ENCODE measurements around the gene RIC3. TPM values are rescaled to one million over a fixed set of nuclear protein-coding genes. Genes with fewer than 3 reads are reported as not detected.

The RIC3 gene
- total and polyA plus RNA-seq, 5 donors, result 10.0 to 20.2 (median 16.6) TPM

GRCh38 chr11:8087756-8088155 lies 81.1 kb downstream of the RIC3 start:
- 83% methylated on average over 3 of the region's 3 CpGs for WGBS
- ATAC-seq (no peak), DNase-seq (no peak)
- H3K4me3 ChIP-seq (ENCODE audit: low read length), result no peak overlapping the region
- H3K4me1 ChIP-seq (ENCODE audit: control insufficient read depth, insufficient read depth, low read length), result peaks cover 18% of the 10 kb centered on the region
- no peaks in the 10 kb centered on the region for H3K27me3 ChIP-seq (ENCODE audit: control insufficient read depth, insufficient read depth)
- H3K27ac ChIP-seq (ENCODE audit: low read length), result no peak overlapping the region
- no peaks in the 10 kb centered on the region for H3K9me3 ChIP-seq (ENCODE audit: control insufficient read depth, low read length)
- intact Hi-C loops (cut with DNase I), result no loop called here

- intact Hi-C loops (cut with DNase I), result no loop called here
- peaks cover 18% of the 10 kb centered on the region for H3K4me1 ChIP-seq (ENCODE audit: control insufficient read depth, insufficient read depth, low read length)
- 94% methylated on average over 4 of the region's 4 CpGs for WGBS
- no peak for DNase-seq
- ATAC-seq, result no peak
- no peak overlapping the region for H3K4me3 ChIP-seq (ENCODE audit: low read length)
- no peaks in the 10 kb centered on the region for H3K27me3 ChIP-seq (ENCODE audit: control insufficient read depth, insufficient read depth)
- no peak overlapping the region for H3K27ac ChIP-seq (ENCODE audit: low read length)
- H3K9me3 ChIP-seq (ENCODE audit: control insufficient read depth, low read length), result no peaks in the 10 kb centered on the region
These were observed 81.6 kb downstream of the RIC3 start for GRCh38 chr11:8087185-8087584.

GRCh38 chr11:8086571-8086970 lies 82.3 kb downstream of the RIC3 start:
- H3K4me1 ChIP-seq (ENCODE audit: control insufficient read depth, insufficient read depth, low read length), result peaks cover 20% of the 10 kb centered on the region
- no peak overlapping the region for H3K4me3 ChIP-seq (ENCODE audit: low read length)
- peak overlapping the region; percentile 55 for H3K27ac ChIP-seq (ENCODE audit: low read length)
- H3K27me3 ChIP-seq (ENCODE audit: control insufficient read depth, insufficient read depth), result no peaks in the 10 kb centered on the region
- 80% methylated on average over 7 of the region's 7 CpGs for WGBS
- DNase-seq, result no peak
- intact Hi-C loops (cut with DNase I), result no loop called here
- ATAC-seq, result no peak
- H3K9me3 ChIP-seq (ENCODE audit: control insufficient read depth, low read length), result no peaks in the 10 kb centered on the region

DNA sequence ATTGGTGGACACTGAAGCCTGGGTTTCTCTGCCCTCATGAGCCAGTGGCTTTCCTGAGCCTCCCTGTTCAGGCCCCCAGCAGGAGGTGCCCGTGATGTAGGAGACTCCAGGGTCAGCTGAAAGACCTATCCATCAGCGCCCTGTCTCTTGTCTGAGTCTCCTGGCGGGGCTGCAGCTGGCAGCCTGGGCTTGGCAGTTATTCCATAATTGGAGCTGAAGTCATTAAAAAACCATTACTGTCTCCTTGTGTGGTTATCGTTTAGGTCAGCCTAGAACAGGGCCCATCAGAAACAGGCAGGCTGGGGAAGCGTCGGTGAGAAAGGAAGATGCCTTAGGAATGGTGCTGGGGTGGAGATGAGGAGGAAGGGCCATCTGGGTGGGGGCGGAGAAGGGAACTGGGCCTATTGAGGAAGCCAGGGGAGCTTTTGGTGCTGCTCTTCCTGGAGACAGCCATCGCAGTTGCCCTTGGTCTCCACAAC lies 82.8 kb downstream of the RIC3 start:
- 28% methylated on average over 8 of the region's 8 CpGs for WGBS
- no peaks in the 10 kb centered on the region for H3K27me3 ChIP-seq (ENCODE audit: control insufficient read depth, insufficient read depth)
- H3K4me3 ChIP-seq (ENCODE audit: low read length), result no peak overlapping the region
- DNase-seq (peak in 2 of 3 donors; percentile 77 to 78), ATAC-seq (peak in 1 of 2 donors; percentile 12)
- H3K4me1 ChIP-seq (ENCODE audit: control insufficient read depth, insufficient read depth, low read length), result peaks cover 20% of the 10 kb centered on the region
- intact Hi-C loops (cut with DNase I), result no loop called here
- no peaks in the 10 kb centered on the region for H3K9me3 ChIP-seq (ENCODE audit: control insufficient read depth, low read length)
- peak overlapping the region; percentile 55 for H3K27ac ChIP-seq (ENCODE audit: low read length)

DNA sequence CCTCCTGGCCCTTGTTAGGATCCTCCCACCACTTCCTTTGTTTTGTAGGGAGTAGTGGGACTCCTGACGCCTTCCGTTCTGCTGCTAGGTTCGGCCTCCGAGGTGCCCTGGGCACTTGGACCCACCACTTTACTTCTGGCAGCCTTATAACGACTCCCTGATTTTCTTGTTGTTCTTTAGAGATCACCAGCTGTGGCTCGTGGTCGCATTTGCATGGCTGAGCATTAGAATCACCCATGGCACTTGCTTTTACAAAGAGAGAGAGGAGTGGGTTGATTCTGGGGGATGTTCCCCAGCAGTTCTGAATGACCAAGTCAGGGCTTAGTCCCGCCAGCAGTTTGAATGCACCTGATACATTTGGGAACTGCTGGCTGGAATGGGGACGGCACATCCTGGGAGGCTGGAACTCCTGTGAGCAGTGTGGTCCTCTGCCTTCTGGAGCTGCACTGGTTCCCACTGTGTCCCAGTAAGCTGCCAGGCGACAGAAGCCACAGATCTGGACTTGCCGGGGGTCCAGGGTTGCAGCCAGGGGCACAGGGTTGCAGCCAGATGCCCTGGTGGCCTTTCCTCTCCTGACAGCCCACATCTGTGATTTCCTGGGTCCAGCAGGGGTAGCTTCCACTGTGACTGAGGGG lies 83.7 kb downstream of the RIC3 start:
- Histone ChIP-seq H3K9me3 (ENCODE audit: control insufficient read depth, low read length) (no peaks in the 10 kb centered on the region), H3K4me1 (ENCODE audit: control insufficient read depth, insufficient read depth, low read length) (peaks cover 20% of the 10 kb centered on the region), H3K27me3 (ENCODE audit: control insufficient read depth, insufficient read depth) (no peaks in the 10 kb centered on the region), H3K4me3 (ENCODE audit: low read length) (no peak overlapping the region), H3K27ac (ENCODE audit: low read length) (no peak overlapping the region)
- no peak for ATAC-seq
- 64% methylated on average over 11 of the region's 11 CpGs for WGBS
- DNase-seq, result no peak
- intact Hi-C loops (cut with DNase I), result no loop called here

DNA sequence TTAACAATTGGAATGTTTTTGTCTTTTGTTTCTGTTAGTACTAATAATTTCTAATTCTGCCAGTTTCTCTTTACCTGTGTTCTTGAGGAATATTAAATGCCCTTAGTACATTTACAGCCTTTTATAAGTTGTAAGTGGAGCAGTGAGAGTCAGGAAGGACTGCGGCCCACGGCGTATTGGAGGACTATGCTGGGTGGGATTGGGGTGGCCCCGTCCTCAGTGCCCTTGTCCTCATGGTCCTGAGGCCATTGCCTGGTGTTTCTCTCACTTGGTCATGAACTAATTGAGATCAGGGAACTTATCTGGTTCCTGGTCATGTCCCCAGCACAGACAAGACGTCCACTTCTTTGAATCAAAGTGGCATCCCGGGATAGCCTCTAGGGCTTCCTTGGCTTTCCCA lies 84.5 kb downstream of the RIC3 start:
- no peak overlapping the region for H3K4me3 ChIP-seq (ENCODE audit: low read length)
- DNase-seq (no peak), ATAC-seq (no peak)
- peaks cover 20% of the 10 kb centered on the region for H3K4me1 ChIP-seq (ENCODE audit: control insufficient read depth, insufficient read depth, low read length)
- H3K27ac ChIP-seq (ENCODE audit: low read length), result no peak overlapping the region
- intact Hi-C loops (cut with DNase I), result loop anchor here in 1 of 4 donors (5.0 kb wide), 1 partner anchor 67 kb away; no protein-coding TSS in a partner anchor
- H3K27me3 ChIP-seq (ENCODE audit: control insufficient read depth, insufficient read depth), result no peaks in the 10 kb centered on the region
- WGBS, result 93% methylated on average over 6 of the region's 6 CpGs
- H3K9me3 ChIP-seq (ENCODE audit: control insufficient read depth, low read length), result no peaks in the 10 kb centered on the region

DNA sequence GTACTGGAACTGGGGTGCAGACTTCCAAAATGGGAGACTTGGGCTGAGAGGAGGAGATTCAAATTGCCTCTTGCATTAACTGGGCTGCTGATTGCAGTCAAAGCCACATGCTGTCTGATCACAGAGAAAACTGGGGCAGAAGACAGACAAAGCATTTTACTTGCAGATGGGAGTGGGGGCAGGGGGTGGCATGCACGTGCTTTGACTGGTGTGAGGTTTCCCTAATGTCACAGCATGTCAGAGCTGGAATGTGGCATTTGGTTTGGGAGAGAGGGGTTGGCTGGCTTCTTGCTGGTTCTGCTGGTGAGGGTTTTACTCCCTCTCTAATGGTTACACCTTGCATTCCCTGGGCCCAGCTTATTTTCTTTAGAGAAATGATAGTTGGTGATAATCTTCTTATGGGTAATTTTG lies 84.9 kb downstream of the RIC3 start:
- Histone ChIP-seq H3K27me3 (ENCODE audit: control insufficient read depth, insufficient read depth) (no peaks in the 10 kb centered on the region), H3K4me1 (ENCODE audit: control insufficient read depth, insufficient read depth, low read length) (peaks cover 20% of the 10 kb centered on the region), H3K4me3 (ENCODE audit: low read length) (no peak overlapping the region), H3K27ac (ENCODE audit: low read length) (peak overlapping the region; percentile 50), H3K9me3 (ENCODE audit: control insufficient read depth, low read length) (no peaks in the 10 kb centered on the region)
- intact Hi-C loops (cut with DNase I), result loop anchor here in 1 of 4 donors (5.0 kb wide), 1 partner anchor 67 kb away; no protein-coding TSS in a partner anchor
- ATAC-seq (peak in 1 of 2 donors; percentile 12), DNase-seq (no peak)
- 44% methylated on average over 1 of the region's 1 CpG for WGBS

GRCh38 chr11:8083088-8083395 lies 85.8 kb downstream of the RIC3 start:
- Histone ChIP-seq H3K27me3 (ENCODE audit: control insufficient read depth, insufficient read depth) (no peaks in the 10 kb centered on the region), H3K9me3 (ENCODE audit: control insufficient read depth, low read length) (no peaks in the 10 kb centered on the region), H3K27ac (ENCODE audit: low read length) (no peak overlapping the region), H3K4me1 (ENCODE audit: control insufficient read depth, insufficient read depth, low read length) (peaks cover 20% of the 10 kb centered on the region), H3K4me3 (ENCODE audit: low read length) (no peak overlapping the region)
- intact Hi-C loops (cut with DNase I), result loop anchor here in 1 of 4 donors (5.0 kb wide), 1 partner anchor 66 kb away; no protein-coding TSS in a partner anchor
- ATAC-seq, result peak in 1 of 2 donors; percentile 6
- no peak for DNase-seq
- 76% methylated on average over 9 of the region's 9 CpGs for WGBS

- WGBS, result 79% methylated on average over 15 of the region's 15 CpGs
- ATAC-seq, result no peak
- no peak overlapping the region for H3K4me3 ChIP-seq (ENCODE audit: low read length)
These were observed 86.3 kb downstream of the RIC3 start for GRCh38 chr11:8082391-8083087.

DNA sequence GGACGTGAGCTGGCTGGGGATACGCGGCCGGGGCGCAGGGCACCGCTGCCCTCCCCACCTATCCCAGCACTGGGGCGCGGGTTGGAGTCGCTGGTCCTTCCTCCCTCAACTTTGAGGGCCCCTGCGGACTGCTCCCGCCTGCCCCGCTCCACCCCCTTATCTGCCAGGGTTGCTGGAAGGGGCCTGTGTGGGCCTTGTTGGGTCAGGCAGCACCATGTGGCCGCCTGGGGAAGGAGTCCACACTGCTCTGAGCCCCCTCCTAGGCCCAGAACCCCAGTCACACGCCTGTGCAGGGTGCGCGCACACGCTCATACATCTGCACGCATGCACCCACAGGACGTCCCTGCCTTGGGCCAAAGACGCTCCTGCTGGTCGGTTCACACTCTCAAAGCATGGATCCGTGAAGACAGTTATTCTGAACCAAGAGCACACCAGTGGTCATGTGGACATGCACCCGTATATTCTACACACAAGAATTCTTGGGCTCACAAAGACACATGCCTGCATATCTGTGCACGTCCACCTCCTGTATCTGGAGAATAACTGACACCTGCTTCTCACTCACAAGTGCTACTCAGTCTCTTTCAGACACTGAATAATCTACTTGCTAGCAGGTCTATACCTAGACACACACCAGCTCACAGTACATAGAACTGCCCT lies 87.1 kb downstream of the RIC3 start:
- Histone ChIP-seq H3K4me3 (ENCODE audit: low read length) (peak overlapping the region; percentile 64), H3K4me1 (ENCODE audit: control insufficient read depth, insufficient read depth, low read length) (peaks cover 20% of the 10 kb centered on the region), H3K9me3 (ENCODE audit: control insufficient read depth, low read length) (no peaks in the 10 kb centered on the region), H3K27me3 (ENCODE audit: control insufficient read depth, insufficient read depth) (no peaks in the 10 kb centered on the region), H3K27ac (ENCODE audit: low read length) (no peak overlapping the region)
- DNase-seq (no peak), ATAC-seq (peak; percentile 28 to 42)
- WGBS, result 15% methylated on average over 24 of the region's 24 CpGs
- intact Hi-C loops (cut with DNase I), result loop anchor here in 1 of 4 donors (5.0 kb wide), 1 partner anchor 64 kb away; no protein-coding TSS in a partner anchor

More at GRCh38 chr11:8082391-8083087, 86.3 kb downstream of the RIC3 start:
- Histone ChIP-seq H3K9me3 (ENCODE audit: control insufficient read depth, low read length) (no peaks in the 10 kb centered on the region), H3K27ac (ENCODE audit: low read length) (no peak overlapping the region), H3K4me1 (ENCODE audit: control insufficient read depth, insufficient read depth, low read length) (peaks cover 20% of the 10 kb centered on the region), H3K27me3 (ENCODE audit: control insufficient read depth, insufficient read depth) (no peaks in the 10 kb centered on the region)
- no peak for DNase-seq
- intact Hi-C loops (cut with DNase I), result loop anchor here in 1 of 4 donors (5.0 kb wide), 1 partner anchor 65 kb away; no protein-coding TSS in a partner anchor

Data from right cardiac atrium (tissue), 5 donors.